HG02981 (cell line): Measurements from ENCODE around the gene CA6.
"Not testable (repeated sequence)": the region's sequence is repeated elsewhere in the genome, so short reads cannot be mapped to it uniquely, and the experiment has no call there.

Experiments
- ATAC-seq: cut with Tn5 transposase; IDR thresholded peaks from one replicate; pipeline ENCODE4 v1.9.1; 2021; ENCODE audit warnings: mild to moderate bottlenecking, moderate library complexity; ENCODE audit not compliant: unreplicated experiment

Gene CA6

GRCh38 chr1:8945568-8945967, at the start of gene CA6:
CA6 (plus strand) TSS chr1:8945868; CDS start chr1:8945887, 19 bp downstream.
- no peak for ATAC-seq

- not testable (repeated sequence) for ATAC-seq
These were observed 48.9 kb upstream of the CA6 start for GRCh38 chr1:8896775-8897174.

GRCh38 chr1:8897505-8897904, 48.2 kb upstream of the CA6 start:
- ATAC-seq, result not testable (repeated sequence)

- ATAC-seq, result not testable (repeated sequence)
These were observed 47.2 kb upstream of the CA6 start for GRCh38 chr1:8898418-8898817.

GRCh38 chr1:8899046-8899445, 46.6 kb upstream of the CA6 start:
- no peak for ATAC-seq

- not testable (repeated sequence) for ATAC-seq
These were observed 45.0 kb upstream of the CA6 start for GRCh38 chr1:8900684-8901083.

GRCh38 chr1:8902765-8903164, 42.9 kb upstream of the CA6 start:
- no peak for ATAC-seq

GRCh38 chr1:8903410-8903809, 42.3 kb upstream of the CA6 start:
- ATAC-seq, result no peak

- ATAC-seq, result no peak
These were observed 41.6 kb upstream of the CA6 start for GRCh38 chr1:8903908-8904650.

- no peak for ATAC-seq
These were observed 40.0 kb upstream of the CA6 start for GRCh38 chr1:8905582-8906191.

GRCh38 chr1:8908388-8909151, 37.1 kb upstream of the CA6 start:
- ATAC-seq, result no peak

GRCh38 chr1:8910331-8910730, 35.3 kb upstream of the CA6 start:
- ATAC-seq, result no peak

GRCh38 chr1:8910914-8911313, 34.8 kb upstream of the CA6 start:
- no peak for ATAC-seq

- no peak for ATAC-seq
These were observed 34.0 kb upstream of the CA6 start for GRCh38 chr1:8911416-8912309.

GRCh38 chr1:8913457-8913856, 32.2 kb upstream of the CA6 start:
- ATAC-seq, result no peak

- no peak for ATAC-seq
These were observed 31.2 kb upstream of the CA6 start for GRCh38 chr1:8914466-8914865.

- no peak for ATAC-seq
These were observed 30.2 kb upstream of the CA6 start for GRCh38 chr1:8915446-8915845.

GRCh38 chr1:8917536-8917935, 28.1 kb upstream of the CA6 start:
- ATAC-seq, result not testable (repeated sequence)

GRCh38 chr1:8922962-8923361, 22.7 kb upstream of the CA6 start:
- ATAC-seq, result no peak

GRCh38 chr1:8925406-8925805, 20.3 kb upstream of the CA6 start:
- ATAC-seq, result no peak

GRCh38 chr1:8925960-8926359, 19.7 kb upstream of the CA6 start:
- no peak for ATAC-seq
